BLaER1 treated with 17β-estradiol and CSF1 and Interleukin-3, amounts not matched to agents 10 nM and 100 nM (cell line): ENCODE measurements around the gene FAM53C.
"Not testable (repeated sequence)": the region's sequence is repeated elsewhere in the genome, so short reads cannot be mapped to it uniquely, and the experiment has no call there.

ENCODE experiments used
- H3K27ac ChIP-seq, 11 experiments: shearing (Covaris generic); formaldehyde crosslinking; 2 replicates each; pipeline ENCODE4 v1.8.1; 2022
- H3K27me3 ChIP-seq, 11 experiments: shearing (Covaris generic); formaldehyde crosslinking; 2 replicates each; pipeline ENCODE4 v1.8.1; 2022
- H3K36me3 ChIP-seq, 11 experiments: shearing (Covaris generic); formaldehyde crosslinking; 2 replicates each; pipeline ENCODE4 v1.8.1; 2022
- H3K4me1 ChIP-seq, 10 experiments: shearing (Covaris generic); formaldehyde crosslinking; 2 replicates each; pipeline ENCODE4 v1.8.1; 2022
- H3K4me2 ChIP-seq, 11 experiments: shearing (Covaris generic); formaldehyde crosslinking; 2 replicates each; pipeline ENCODE4 v1.8.1; 2022
- H3K4me3 ChIP-seq, 10 experiments: shearing (Covaris generic); formaldehyde crosslinking; 2 replicates each; pipeline ENCODE4 v1.8.1; 2022
- H3K9ac ChIP-seq, 11 experiments: shearing (Covaris generic); formaldehyde crosslinking; 2 replicates each; pipeline ENCODE4 v1.8.1; 2022
- H3K9me3 ChIP-seq, 11 experiments: shearing (Covaris generic); formaldehyde crosslinking; replicated peaks in 1 of 11; 2 replicates each; pipeline ENCODE4 v1.8.1; 2022
- H4K20me1 ChIP-seq, 11 experiments: shearing (Covaris generic); formaldehyde crosslinking; 2 replicates each; pipeline ENCODE4 v1.8.1; 2022
- Cebpa-rat ChIP-seq, 11 experiments: shearing (Covaris generic); IDR thresholded peaks; 2 replicates each; pipeline ENCODE4 v1.8.1; 2022

The FAM53C gene

GRCh38 chr5:138337685-138338410 lies at the start of gene FAM53C:
Gene FAM53C (plus strand): TSS chr5:138338266. CDS start chr5:138341336, 3,070 bp downstream.
- peaks cover 21 to 31% (median 28%) of the 10 kb centered on the region in 11 experiments for H3K36me3 ChIP-seq
- no peak for TF ChIP-seq Cebpa-rat (IDR thresholded peaks at IDR 0.05)
- peak within 1 kb of the TSS; percentile 75 to 89 (median 84) for H3K4me3 ChIP-seq
- no peaks in the 10 kb centered on the region for H3K9me3 ChIP-seq
- peaks cover 31 to 39% (median 37%) of the 10 kb centered on the region in 10 experiments for H3K4me1 ChIP-seq
- peak within 1 kb of the TSS; percentile 84 to 100 (median 99) for H3K9ac ChIP-seq
- H3K27ac ChIP-seq = peak within 1 kb of the TSS; percentile 90 to 100 (median 99)
- peaks cover 22 to 45% (median 40%) of the 10 kb centered on the region in 11 experiments for H4K20me1 ChIP-seq
- no peaks in the 10 kb centered on the region for H3K27me3 ChIP-seq
- peak within 1 kb of the TSS; percentile 83 to 99 (median 95) for H3K4me2 ChIP-seq

DNA sequence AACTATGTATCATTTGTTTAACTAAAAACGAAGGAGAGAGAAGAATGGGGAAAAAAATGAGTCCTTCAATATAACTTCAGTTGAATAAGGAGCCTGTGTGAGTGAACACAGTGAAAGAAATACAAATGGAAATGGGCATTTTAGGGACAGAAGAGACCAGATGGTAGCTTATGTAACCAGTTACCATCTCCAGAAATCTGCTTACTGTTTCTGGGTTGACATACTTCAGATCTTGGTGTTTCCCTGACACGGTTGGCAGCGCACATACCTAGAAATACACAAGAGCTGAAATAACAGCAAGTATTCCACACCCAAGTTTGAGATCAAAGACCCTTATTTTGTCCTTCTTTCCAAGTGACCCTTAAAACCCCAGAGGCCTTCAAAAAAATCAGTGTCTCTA lies 48.8 kb upstream of the FAM53C start:
- TF ChIP-seq Cebpa-rat (IDR thresholded peaks at IDR 0.05) = no peak
- H3K27me3 ChIP-seq = no peaks in the 10 kb centered on the region

GRCh38 chr5:138303372-138303771 lies 34.7 kb upstream of the FAM53C start:
- Histone ChIP-seq H3K36me3 (peaks cover 0 to 42% (median 10%) of the 10 kb centered on the region in 11 experiments; a peak in 8 of 22 replicates), H3K4me1 (no peaks in the 10 kb centered on the region), H3K9ac (no peak overlapping the region), H3K4me2 (no peak overlapping the region), H3K9me3 (no peaks in the 10 kb centered on the region), H4K20me1 (no peaks in the 10 kb centered on the region; a peak in 1 of 22 replicates), H3K27ac (no peak overlapping the region), H3K4me3 (no peak overlapping the region), H3K27me3 (no peaks in the 10 kb centered on the region)
- TF ChIP-seq Cebpa-rat (IDR thresholded peaks at IDR 0.05) = no peak

More for the DNA sequence above, 48.8 kb upstream of the FAM53C start:
- Histone ChIP-seq H3K4me3 (no peak overlapping the region), H3K36me3 (peaks cover 0 to 90% (median 57%) of the 10 kb centered on the region in 11 experiments; a peak in 20 of 22 replicates), H3K9me3 (no peaks in the 10 kb centered on the region), H3K9ac (no peak overlapping the region), H3K27ac (no peak overlapping the region), H3K4me2 (no peak overlapping the region), H3K4me1 (peaks cover 0 to 16% (median 6%) of the 10 kb centered on the region in 10 experiments; a peak in 11 of 20 replicates), H4K20me1 (no peaks in the 10 kb centered on the region)

DNA sequence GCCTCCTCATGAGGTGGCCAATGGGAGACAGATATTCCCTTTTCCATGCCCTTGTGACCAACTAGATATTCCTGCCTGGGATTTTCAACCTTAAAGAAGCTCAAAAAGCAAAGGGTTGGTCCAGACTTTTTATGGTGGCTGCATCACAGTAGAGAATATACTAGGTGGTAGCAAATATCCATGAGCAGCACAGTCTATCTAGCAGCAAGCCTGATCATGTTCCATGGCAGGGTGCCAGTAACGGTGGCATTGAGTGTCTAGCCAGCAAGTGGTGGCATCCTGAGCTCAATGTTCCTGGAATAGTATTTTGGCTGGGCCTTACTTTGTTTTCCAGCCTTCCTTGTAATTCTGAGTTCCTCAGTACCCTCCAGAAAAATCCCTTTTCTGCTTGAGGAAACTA lies 32.3 kb upstream of the FAM53C start:
- TF ChIP-seq Cebpa-rat (IDR thresholded peaks at IDR 0.05) = no peak

GRCh38 chr5:138315751-138316278 lies 22.3 kb upstream of the FAM53C start:
- Histone ChIP-seq H3K36me3 (peaks cover 0 to 79% (median 65%) of the 10 kb centered on the region in 11 experiments; a peak in 20 of 22 replicates), H3K4me1 (no peaks in the 10 kb centered on the region), H4K20me1 (no peaks in the 10 kb centered on the region), H3K9me3 (no peaks in the 10 kb centered on the region), H3K4me2 (no peak overlapping the region), H3K4me3 (no peak overlapping the region), H3K9ac (0 out of 22 replicates have a peak overlapping the region, but pooled peaks of 1 of the 11 experiments have one; percentile 23), H3K27ac (no peak overlapping the region), H3K27me3 (no peaks in the 10 kb centered on the region)
- no peak for TF ChIP-seq Cebpa-rat (IDR thresholded peaks at IDR 0.05)

More for the DNA sequence above, 32.3 kb upstream of the FAM53C start:
- Histone ChIP-seq H3K27ac (no peak overlapping the region), H3K9ac (no peak overlapping the region), H3K4me2 (no peak overlapping the region), H3K27me3 (no peaks in the 10 kb centered on the region), H3K36me3 (peaks cover 0 to 56% (median 15%) of the 10 kb centered on the region in 11 experiments; a peak in 9 of 22 replicates), H3K4me3 (no peak overlapping the region), H3K9me3 (no peaks in the 10 kb centered on the region), H3K4me1 (no peaks in the 10 kb centered on the region), H4K20me1 (no peaks in the 10 kb centered on the region)

- H3K4me3 ChIP-seq = no peak overlapping the region
- H3K36me3 ChIP-seq = peaks cover 0 to 75% (median 62%) of the 10 kb centered on the region in 11 experiments; a peak in 20 of 22 replicates
- no peak overlapping the region for H3K27ac ChIP-seq
- no peak overlapping the region for H3K4me2 ChIP-seq
- H3K9me3 ChIP-seq = no peaks in the 10 kb centered on the region
- no peaks in the 10 kb centered on the region for H4K20me1 ChIP-seq
- TF ChIP-seq Cebpa-rat (IDR thresholded peaks at IDR 0.05) = no peak
- H3K9ac ChIP-seq = no peak overlapping the region
- H3K4me1 ChIP-seq = no peaks in the 10 kb centered on the region
- H3K27me3 ChIP-seq = no peaks in the 10 kb centered on the region
Observed at GRCh38 chr5:138316355-138316754, 21.7 kb upstream of the FAM53C start.

GRCh38 chr5:138318211-138318610 lies 19.9 kb upstream of the FAM53C start:
- not testable (repeated sequence) for H3K9me3 ChIP-seq, H3K9ac ChIP-seq, H3K4me3 ChIP-seq, H3K27me3 ChIP-seq, H3K27ac ChIP-seq, H4K20me1 ChIP-seq, H3K4me2 ChIP-seq, H3K4me1 ChIP-seq
- peaks cover 0 to 68% (median 47%) of the 10 kb centered on the region in 11 experiments; a peak in 20 of 22 replicates for H3K36me3 ChIP-seq

DNA sequence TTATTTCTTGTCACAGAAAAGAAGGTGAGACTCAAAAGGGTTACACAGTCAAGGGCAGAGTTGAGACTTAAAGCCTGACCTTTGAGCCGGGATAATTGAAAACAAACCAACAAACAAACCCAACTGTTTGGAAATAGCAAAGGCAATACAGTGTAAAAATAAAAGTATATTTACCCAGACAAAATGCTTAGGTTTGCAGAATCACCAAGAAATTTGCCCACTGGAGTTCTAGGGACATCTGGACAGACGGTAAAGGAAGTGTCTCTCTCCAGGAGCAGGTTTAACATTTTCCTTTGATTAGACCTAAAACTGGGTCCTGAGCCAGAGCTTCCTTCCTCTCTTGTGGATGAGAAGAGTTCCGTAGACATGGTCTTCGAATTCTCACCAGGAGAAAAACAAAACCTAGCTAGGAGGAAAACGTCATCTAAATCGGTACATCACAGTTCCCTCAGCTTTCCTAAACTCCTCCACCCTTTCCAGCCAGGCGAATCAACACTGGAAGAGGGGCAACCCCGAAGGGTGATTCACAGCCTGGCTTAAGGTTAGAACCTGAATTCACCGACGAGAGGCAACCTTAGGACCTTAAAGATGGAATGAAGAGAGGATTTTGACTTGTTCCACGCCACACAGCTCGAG lies 7.1 kb upstream of the FAM53C start:
- Histone ChIP-seq H3K36me3 (peaks cover 0 to 32% (median 15%) of the 10 kb centered on the region in 11 experiments; a peak in 17 of 22 replicates), H3K9ac (peak overlapping the region; percentile 56 to 93 (median 83); a peak in 21 of 22 replicates), H3K27me3 (no peaks in the 10 kb centered on the region), H3K9me3 (no peaks in the 10 kb centered on the region), H3K27ac (peak overlapping the region in 10 of 11 experiments; percentile 12 to 92 (median 78); a peak in 18 of 22 replicates), H3K4me2 (peak overlapping the region; percentile 81 to 98 (median 92)), H4K20me1 (no peaks in the 10 kb centered on the region), H3K4me3 (peak overlapping the region; percentile 58 to 88 (median 72)), H3K4me1 (peaks cover 19 to 27% (median 22%) of the 10 kb centered on the region in 10 experiments)
- TF ChIP-seq Cebpa-rat (IDR thresholded peaks at IDR 0.05) = no peak
